Naive B cell (primary cell): Measurements from ENCODE around the gene PDE9A. TPM values are rescaled to one million over a fixed set of nuclear protein-coding genes. Genes with fewer than 3 reads are reported as not detected.

Source experiments
- ATAC-seq, 2 donors: fragments of 150-1000 bp; cut with Tn5 transposase; 2 replicates each; pipeline ENCODE4 v1.10.0; 2021; ENCODE audit warnings: low read depth in 2 of 2, mild to moderate bottlenecking in 2 of 2, moderate library complexity in 2 of 2
- DNase-seq: peaks from one replicate; pipeline ENCODE4 v3.0.0; 2022
- H3K27ac Mint-ChIP-seq, 6 donors: one replicate each; pipeline ENCODE4 v1.8.0; 2020 to 2022; ENCODE audit warnings: mild to moderate bottlenecking in 6 of 6, mixed read lengths in 6 of 6, moderate library complexity in 5 of 6, inconsistent platforms in 2 of 6
- H3K27me3 Mint-ChIP-seq, 3 donors: one replicate each; pipeline ENCODE4 v1.8.0; 2021 to 2022; ENCODE audit warnings: mixed read lengths in 3 of 3, mild to moderate bottlenecking in 1 of 3
- H3K36me3 Mint-ChIP-seq, 2 donors: one replicate each; pipeline ENCODE4 v1.8.0; 2020 to 2022; ENCODE audit warnings: mixed read lengths in 2 of 2, inconsistent platforms in 1 of 2, mild to moderate bottlenecking in 1 of 2
- H3K4me1 Mint-ChIP-seq, 3 donors: one replicate each; pipeline ENCODE4 v1.8.0; 2020 to 2022; ENCODE audit warnings: mixed read lengths in 3 of 3, inconsistent platforms in 1 of 3, mild to moderate bottlenecking in 1 of 3, moderate library complexity in 1 of 3
- H3K4me3 Mint-ChIP-seq, 8 donors: one replicate each; pipeline ENCODE4 v1.8.0; 2020 to 2022; ENCODE audit warnings: mild to moderate bottlenecking in 8 of 8, mixed read lengths in 8 of 8, moderate library complexity in 8 of 8, inconsistent platforms in 2 of 8
- H3K9me3 Mint-ChIP-seq, 7 donors: one replicate each; pipeline ENCODE4 v1.8.0; 2020 to 2022; ENCODE audit warnings: mixed read lengths in 7 of 7, mild to moderate bottlenecking in 5 of 7, inconsistent platforms in 2 of 7, moderate library complexity in 1 of 7
- polyA plus RNA-seq, 6 donors: library from polyadenylated mRNA; unstranded; fragments of 300-500 nt; fragmentation: Illumina TruSeq; gene quantifications; one replicate each; pipeline ENCODE4 v1.2.3, GENCODE V29; 2021; ENCODE audit warnings: low read depth in 6 of 6

The PDE9A gene
- polyA plus RNA-seq, 6 donors from 2014 or later, result 0.26 to 1.5 (median 0.79) TPM; not detected in 1

DNA sequence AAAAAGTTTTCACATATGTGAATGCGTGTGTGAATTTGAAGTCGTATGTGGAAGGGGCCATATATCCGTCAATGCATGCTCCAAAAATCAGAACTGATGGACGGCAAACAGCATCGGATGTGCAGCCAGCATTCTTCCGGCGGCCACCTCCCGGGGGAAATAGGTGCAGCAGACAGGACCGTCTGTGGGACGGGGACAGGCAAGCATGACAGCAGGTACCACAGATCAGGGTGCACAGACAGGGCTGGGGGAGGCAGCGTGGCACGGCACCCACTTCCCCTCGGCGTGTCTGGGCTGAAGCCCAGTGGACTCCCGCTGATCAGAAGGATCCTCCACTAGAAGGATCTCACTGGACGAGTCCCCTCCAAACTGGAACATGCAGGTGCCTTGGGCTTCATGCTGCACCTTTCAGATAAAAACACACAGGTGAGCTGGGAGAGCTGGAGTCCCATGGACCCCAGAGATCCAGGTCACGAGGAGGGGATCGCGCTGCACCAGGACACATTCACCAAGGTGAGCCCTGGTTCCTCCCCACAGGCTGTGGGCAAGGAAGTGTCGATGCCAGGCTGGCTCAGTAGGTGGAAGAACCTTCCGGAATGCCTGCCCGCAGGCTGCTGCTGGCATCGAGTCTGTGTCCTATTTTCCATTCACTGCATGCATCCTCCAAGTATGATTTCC is 25.3 kb downstream of the PDE9A start:
- Mint-ChIP-seq H3K36me3 (no peaks in the 10 kb centered on the region), H3K27ac (no peak overlapping the region), H3K27me3 (peaks cover 21 to 45% (median 22%) of the 10 kb centered on the region in 3 donors), H3K4me1 (peaks cover 0 to 7% (median 4%) of the 10 kb centered on the region in 3 donors), H3K4me3 (no peak overlapping the region), H3K9me3 (no peaks in the 10 kb centered on the region)
- no peak for DNase-seq
- no peak for ATAC-seq

DNA sequence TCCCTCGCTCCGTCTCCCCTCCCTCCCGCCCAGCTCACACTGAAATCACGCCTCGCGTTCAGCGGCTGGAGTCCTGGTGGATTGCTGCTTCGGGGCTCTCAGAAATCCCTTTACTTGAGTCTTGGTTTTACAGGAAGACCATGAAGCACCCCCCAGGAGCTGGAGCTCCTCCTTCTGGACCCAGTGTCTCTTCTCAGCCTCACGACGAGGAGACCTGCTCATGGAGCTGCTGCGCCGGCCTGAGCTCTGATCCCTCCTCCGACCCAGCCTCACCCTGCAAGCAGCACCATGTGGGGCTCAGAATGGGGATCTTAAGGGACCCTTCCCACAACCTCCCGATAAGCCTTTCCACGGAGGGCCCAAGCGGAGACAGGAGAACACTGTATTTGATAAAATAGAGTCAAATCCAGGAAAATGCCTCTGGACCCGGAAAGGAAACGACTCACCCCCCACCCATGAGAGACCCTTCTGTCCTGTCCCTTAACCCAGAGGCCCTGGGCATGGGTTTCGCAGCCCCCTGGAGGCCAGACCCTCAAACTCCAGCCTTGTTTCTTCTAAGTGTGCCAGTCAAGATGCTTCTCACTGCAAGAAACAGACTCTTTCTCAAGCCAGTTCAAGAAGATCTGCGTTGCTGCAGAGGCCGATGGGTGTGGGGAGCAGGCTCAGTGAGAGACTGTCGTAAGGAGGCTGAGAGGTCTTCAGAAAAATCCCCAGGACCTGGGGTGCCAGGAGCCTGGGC is 26.1 kb downstream of the PDE9A start:
- H3K4me1 Mint-ChIP-seq, result peaks cover 6 to 14% (median 10%) of the 10 kb centered on the region in 3 donors
- peak overlapping the region in 1 of 8 donors; percentile 54 for H3K4me3 Mint-ChIP-seq
- no peak for DNase-seq
- peaks cover 28 to 50% (median 29%) of the 10 kb centered on the region in 3 donors for H3K27me3 Mint-ChIP-seq
- H3K36me3 Mint-ChIP-seq, result no peaks in the 10 kb centered on the region
- no peak overlapping the region for H3K27ac Mint-ChIP-seq
- ATAC-seq, result no peak
- H3K9me3 Mint-ChIP-seq, result no peaks in the 10 kb centered on the region

DNA sequence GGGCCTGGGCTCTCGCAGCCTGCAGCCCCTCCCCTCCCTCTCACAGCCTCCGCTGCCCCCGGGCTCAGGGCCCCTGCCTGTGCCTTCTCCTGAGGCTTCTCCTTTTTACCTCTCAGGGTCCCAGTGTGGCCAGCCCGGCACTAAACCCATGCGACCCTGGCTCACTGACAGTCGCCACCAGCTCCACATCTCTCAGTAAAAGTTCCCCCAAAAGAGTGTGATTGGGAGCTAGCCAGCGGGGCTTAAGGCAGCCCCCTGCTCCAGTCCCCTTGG is 26.6 kb downstream of the PDE9A start:
- ATAC-seq (no peak), DNase-seq (no peak)
- H3K9me3 Mint-ChIP-seq, result no peaks in the 10 kb centered on the region
- H3K27ac Mint-ChIP-seq, result no peak overlapping the region
- peaks cover 7 to 15% (median 14%) of the 10 kb centered on the region in 3 donors for H3K4me1 Mint-ChIP-seq
- H3K4me3 Mint-ChIP-seq, result no peak overlapping the region
- no peaks in the 10 kb centered on the region for H3K36me3 Mint-ChIP-seq
- H3K27me3 Mint-ChIP-seq, result peaks cover 29 to 48% (median 30%) of the 10 kb centered on the region in 3 donors

DNA sequence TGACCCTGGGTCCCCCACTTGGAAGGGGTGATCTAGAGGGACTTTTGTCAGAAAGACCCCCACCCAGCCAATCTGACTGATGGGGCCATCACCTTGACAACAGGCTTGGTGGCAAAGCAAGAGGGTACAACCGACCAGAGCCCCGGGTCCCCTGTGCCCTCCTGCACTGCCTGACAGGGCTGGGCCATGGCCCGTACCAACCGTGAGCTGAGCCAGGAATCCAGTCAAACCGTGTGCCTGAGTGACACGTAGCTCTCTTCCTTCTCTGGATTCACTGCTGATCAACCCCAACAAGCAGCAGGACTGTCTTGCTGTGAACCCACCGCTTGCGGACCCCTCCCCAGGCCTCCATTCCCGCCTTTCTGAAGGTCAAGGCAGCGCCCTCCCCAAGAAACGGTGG is 27.0 kb downstream of the PDE9A start:
- ATAC-seq, result no peak
- no peak overlapping the region for H3K4me3 Mint-ChIP-seq
- no peaks in the 10 kb centered on the region for H3K9me3 Mint-ChIP-seq
- no peak overlapping the region for H3K27ac Mint-ChIP-seq
- DNase-seq, result no peak
- H3K27me3 Mint-ChIP-seq, result peaks cover 29 to 48% (median 30%) of the 10 kb centered on the region in 3 donors
- H3K36me3 Mint-ChIP-seq, result no peaks in the 10 kb centered on the region
- peaks cover 7 to 15% (median 14%) of the 10 kb centered on the region in 3 donors for H3K4me1 Mint-ChIP-seq

DNA sequence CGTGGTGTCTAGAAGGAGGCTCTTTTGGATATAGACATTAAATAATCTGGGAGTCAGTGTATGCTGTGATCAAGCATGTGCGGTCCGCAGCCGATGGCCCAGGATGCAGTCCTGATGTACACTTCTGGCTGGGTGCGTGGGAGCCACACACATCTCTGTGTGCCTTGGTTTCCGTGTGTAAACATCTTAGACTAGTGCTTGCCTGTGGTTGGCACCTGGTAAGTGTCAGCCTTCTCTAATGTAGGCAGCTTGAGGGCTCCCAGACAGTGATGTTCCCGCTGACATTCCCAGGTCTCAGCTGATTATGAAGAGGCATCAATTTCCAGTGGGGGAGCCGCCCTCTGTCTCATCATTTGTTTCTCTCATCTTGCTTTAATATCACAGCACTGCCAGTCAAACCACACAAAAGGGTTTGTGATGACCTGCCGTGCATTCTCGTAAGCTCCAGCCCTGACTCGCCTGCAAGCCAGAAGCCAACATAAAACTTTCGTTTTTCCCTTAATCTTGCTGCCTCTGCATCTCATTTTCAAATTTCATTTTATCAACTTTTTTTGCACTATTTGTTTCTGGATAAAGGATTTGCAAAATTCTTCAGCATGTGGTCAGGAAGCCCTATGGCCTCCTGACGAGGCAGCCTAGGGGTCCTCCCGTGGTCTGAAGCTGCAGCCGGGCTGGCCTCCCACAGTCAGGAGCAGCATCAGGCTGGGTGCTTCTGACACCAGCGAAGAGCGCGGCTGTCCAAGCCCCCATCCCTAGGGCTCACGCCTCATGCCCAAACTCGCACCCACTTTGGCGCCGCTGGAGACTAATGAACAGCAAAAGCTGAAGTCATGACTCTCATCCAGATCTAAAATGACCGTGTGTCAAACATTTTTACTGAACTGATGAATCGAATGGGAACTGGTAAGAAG is 28.1 kb downstream of the PDE9A start:
- Mint-ChIP-seq H3K9me3 (no peaks in the 10 kb centered on the region), H3K4me3 (no peak overlapping the region), H3K27ac (no peak overlapping the region), H3K27me3 (peaks cover 18 to 48% (median 30%) of the 10 kb centered on the region in 3 donors), H3K4me1 (peaks cover 7 to 15% (median 14%) of the 10 kb centered on the region in 3 donors), H3K36me3 (no peaks in the 10 kb centered on the region)
- DNase-seq (no peak), ATAC-seq (no peak)

DNA sequence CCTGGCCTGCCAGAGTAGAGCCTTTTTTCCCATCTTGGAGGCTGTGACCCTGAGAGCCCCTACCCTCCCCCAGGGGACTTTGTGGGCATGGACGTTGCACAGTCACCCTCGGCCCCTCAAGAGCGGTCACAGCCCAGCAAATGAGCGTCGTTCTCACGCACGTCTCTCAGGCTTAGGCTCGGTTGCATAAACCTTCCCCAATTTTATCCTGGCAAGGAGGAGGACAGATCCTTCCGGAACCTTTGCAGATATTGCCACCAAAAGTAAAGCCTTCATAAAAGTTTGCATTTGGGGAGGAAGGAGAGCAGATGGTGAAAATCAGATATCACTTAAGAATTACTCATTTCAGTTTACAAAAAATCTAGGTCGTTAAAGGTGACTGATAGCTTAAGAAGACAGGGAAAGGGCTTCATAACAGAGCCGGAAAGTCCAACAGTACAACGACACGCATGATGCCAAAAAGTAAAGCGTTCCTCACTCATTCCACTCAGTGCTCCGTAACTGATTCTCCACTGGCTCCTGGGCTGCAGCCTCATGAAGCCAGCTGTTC is 29.3 kb downstream of the PDE9A start:
- Mint-ChIP-seq H3K4me1 (peaks cover 7 to 15% (median 14%) of the 10 kb centered on the region in 3 donors), H3K27me3 (peaks cover 17 to 48% (median 29%) of the 10 kb centered on the region in 3 donors), H3K36me3 (no peaks in the 10 kb centered on the region), H3K4me3 (no peak overlapping the region), H3K27ac (no peak overlapping the region), H3K9me3 (no peaks in the 10 kb centered on the region)
- DNase-seq, result no peak
- no peak for ATAC-seq

DNA sequence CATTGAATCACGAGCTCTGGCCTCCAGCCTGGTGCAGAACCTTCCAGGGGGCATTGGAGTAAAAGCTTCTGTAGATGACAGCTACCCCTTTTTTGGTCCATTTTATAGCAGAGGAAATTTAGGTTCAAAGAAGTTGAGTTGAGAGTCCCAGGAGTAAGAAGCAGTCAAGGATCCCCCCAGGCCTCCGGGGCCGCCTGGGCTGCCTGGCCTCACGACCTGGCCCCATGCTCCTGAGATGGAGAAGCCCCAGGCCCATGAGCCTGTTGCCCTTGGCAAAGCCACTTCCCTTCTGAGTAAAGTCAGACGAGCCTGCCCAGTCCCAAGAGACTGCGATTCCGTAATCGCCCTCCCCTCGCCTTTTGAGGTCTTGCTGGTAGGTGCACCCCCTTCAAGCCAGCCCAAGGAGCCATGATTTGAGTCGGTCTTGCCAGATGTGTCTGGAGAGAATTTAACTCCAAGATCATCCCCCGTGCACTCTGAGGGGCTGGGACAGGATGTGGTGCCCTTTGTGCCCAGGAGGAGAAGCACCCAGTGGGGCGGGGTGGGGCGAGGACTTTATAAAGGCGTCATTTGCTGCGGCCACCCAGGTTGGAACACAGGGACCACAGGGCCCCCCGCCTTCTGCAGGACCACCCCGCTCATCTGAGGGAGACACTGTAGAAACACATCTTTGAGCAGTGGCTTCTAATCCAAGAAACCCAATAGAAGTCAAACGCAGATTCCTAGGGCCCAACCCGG is 30.1 kb downstream of the PDE9A start:
- ATAC-seq, result no peak
- no peaks in the 10 kb centered on the region for H3K36me3 Mint-ChIP-seq
- peak overlapping the region in 4 of 8 donors; percentile 12 to 74 (median 46) for H3K4me3 Mint-ChIP-seq
- H3K9me3 Mint-ChIP-seq, result no peaks in the 10 kb centered on the region
- H3K4me1 Mint-ChIP-seq, result peaks cover 7 to 10% (median 10%) of the 10 kb centered on the region in 3 donors
- no peak for DNase-seq
- H3K27me3 Mint-ChIP-seq, result peaks cover 11 to 43% (median 22%) of the 10 kb centered on the region in 3 donors
- H3K27ac Mint-ChIP-seq, result no peak overlapping the region

DNA sequence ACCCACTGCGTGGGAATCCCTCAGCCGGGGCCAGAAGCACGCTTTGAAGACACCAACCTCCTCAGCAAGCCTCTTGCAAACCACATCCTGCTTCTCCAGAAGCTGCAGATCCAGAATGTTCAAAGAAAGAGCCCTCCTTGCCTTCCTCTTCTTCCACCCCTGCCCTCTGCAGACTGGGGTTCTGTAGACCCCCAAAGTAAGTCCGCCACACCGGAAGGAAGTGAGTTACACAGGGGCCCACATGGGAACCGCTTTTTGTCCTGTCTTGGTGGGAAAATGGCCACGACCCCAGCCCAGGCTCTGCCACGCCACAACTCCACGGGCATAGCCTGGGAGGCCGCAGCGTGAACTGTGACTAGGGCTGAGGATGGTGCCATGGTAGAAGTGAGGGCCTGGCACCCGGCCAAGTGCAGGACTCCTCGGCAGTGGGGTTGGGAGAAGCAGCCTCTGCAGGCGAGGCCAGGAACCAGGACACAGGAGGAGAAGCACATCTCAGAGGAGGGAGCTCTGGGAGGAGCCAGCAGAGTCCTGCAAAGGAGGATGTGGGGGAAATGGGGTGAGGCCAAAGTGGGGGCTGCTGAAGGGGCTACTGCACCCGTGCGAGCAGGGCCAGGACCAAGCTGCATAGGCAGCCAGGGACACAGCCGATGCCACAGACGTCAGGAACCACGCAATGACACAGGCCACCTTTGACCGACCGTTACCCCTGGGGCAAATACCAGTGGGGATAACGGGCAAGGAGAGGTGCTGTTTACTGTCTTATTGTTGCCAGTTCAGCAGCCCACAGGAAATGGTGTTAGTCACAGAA is 30.9 kb downstream of the PDE9A start:
- Mint-ChIP-seq H3K27ac (peak overlapping the region in 1 of 6 donors; percentile 65), H3K36me3 (no peaks in the 10 kb centered on the region), H3K4me3 (peak overlapping the region in 6 of 8 donors; percentile 12 to 84 (median 56)), H3K27me3 (peaks cover 8 to 38% (median 21%) of the 10 kb centered on the region in 3 donors), H3K9me3 (no peaks in the 10 kb centered on the region), H3K4me1 (peaks cover 7 to 10% (median 8%) of the 10 kb centered on the region in 3 donors)
- peak; percentile 39 to 68 for ATAC-seq
- peak; percentile 42 for DNase-seq

DNA sequence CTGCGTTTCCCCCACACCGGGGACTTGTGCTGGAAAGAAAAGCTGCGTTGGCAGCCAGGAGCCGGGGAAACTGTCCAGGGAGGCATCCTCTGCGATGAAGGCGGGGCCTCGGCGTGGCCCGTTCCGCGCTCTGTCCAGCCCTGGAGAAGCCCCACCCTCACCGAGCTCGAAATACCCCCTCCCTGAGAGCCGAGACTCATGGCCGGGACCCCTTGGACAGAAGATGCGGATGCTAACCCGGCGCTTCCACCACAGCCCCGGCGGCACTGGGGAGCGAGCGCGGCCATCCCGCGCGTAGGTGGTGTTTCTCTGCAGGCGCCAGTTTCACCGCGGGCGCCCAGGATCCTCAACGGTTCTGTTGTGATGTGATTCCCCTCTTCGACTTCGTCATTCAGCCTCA is 31.6 kb downstream of the PDE9A start:
- ATAC-seq (no peak), DNase-seq (no peak)
- peak overlapping the region in 1 of 6 donors; percentile 52 for H3K27ac Mint-ChIP-seq
- no peaks in the 10 kb centered on the region for H3K9me3 Mint-ChIP-seq
- H3K27me3 Mint-ChIP-seq, result peaks cover 8 to 31% (median 18%) of the 10 kb centered on the region in 3 donors
- peak overlapping the region in 4 of 8 donors; percentile 19 to 82 (median 56) for H3K4me3 Mint-ChIP-seq
- H3K36me3 Mint-ChIP-seq, result no peaks in the 10 kb centered on the region
- peaks cover 7 to 10% (median 8%) of the 10 kb centered on the region in 3 donors for H3K4me1 Mint-ChIP-seq

DNA sequence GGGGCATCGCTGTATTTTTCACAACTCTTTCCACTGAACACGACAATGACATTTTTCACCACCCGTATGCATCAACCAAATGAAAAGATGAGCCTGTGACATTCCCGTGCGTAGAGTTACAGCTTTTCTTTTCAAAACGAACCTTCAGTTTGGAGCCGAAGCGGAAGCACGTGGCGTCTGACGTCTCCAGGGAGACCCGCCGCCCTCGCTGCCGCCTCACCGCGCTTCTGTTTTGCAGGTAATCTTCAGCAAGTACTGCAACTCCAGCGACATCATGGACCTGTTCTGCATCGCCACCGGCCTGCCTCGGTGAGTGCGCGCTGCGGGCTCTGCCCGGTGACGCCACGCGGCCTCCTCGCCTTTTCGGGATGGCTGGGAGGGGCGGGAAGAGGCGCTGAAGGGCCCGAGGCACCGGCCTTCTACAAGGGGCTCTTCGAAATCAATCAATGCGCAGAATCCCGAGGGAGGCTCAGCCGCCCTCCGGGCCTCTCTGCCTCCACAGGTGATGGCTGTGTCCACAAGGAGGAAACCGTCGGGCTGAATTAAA is 32.6 kb downstream of the PDE9A start:
- DNase-seq, result no peak
- no peak for ATAC-seq
- H3K27ac Mint-ChIP-seq, result peak overlapping the region in 1 of 6 donors; percentile 44
- H3K4me3 Mint-ChIP-seq, result no peak overlapping the region
- no peaks in the 10 kb centered on the region for H3K9me3 Mint-ChIP-seq
- peaks cover 8 to 23% (median 18%) of the 10 kb centered on the region in 3 donors for H3K27me3 Mint-ChIP-seq
- no peaks in the 10 kb centered on the region for H3K36me3 Mint-ChIP-seq
- peaks cover 7 to 10% (median 8%) of the 10 kb centered on the region in 3 donors for H3K4me1 Mint-ChIP-seq

DNA sequence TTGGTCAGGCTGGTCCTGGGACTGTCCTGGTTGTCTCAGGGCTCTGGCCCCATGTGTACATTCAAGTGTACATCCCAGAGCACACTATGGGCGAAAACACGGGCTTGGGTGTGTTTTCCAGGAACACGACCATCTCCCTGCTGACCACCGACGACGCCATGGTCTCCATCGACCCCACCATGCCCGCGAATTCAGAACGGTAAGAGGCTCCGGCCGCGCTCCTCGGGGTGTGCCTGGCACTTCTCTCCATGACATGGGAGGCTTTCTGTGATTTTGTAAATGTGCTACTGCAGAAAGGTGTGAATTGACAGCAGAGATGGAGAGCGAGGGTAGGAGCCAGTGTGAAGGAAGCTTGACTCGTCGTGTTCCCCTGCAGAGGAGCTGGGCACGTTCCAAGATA is 34.4 kb downstream of the PDE9A start:
- Mint-ChIP-seq H3K36me3 (no peaks in the 10 kb centered on the region), H3K9me3 (no peaks in the 10 kb centered on the region), H3K27ac (no peak overlapping the region), H3K4me3 (no peak overlapping the region), H3K4me1 (peaks cover 7 to 10% (median 8%) of the 10 kb centered on the region in 3 donors), H3K27me3 (peaks cover 8 to 17% (median 10%) of the 10 kb centered on the region in 3 donors)
- no peak for ATAC-seq
- DNase-seq, result no peak
